ENCODE results near the gene IGFN1. TPM values are rescaled to one million over a fixed set of nuclear protein-coding genes. Genes with fewer than 3 reads are reported as not detected.
"Not testable (repeated sequence)": the region's sequence is repeated elsewhere in the genome, so short reads cannot be mapped to it uniquely, and the experiment has no call there.

Gene IGFN1
- total RNA-seq, 2 donors from 2014 or later = 2.0 to 6.7 TPM

GRCh38 chr1:201229771-201230635, 39.4 kb downstream of the IGFN1 start:
- intact Hi-C loops (cut with DNase I) = no loop called here
- Histone ChIP-seq H3K27me3 (replicated peaks; ENCODE audit: insufficient read depth) (no peaks in the 10 kb centered on the region), H3K36me3 (no peaks in the 10 kb centered on the region), H3K4me3 (no peak overlapping the region), H3K9me3 (no peaks in the 10 kb centered on the region), H3K4me1 (replicated peaks) (no peaks in the 10 kb centered on the region), H3K27ac (no peak overlapping the region)
- no peak for TF ChIP-seq CTCF (IDR thresholded peaks at IDR 0.05)
- TF ChIP-seq POLR2AphosphoS5 (IDR thresholded peaks at IDR 0.05) = no peak
- TF ChIP-seq POLR2A (IDR thresholded peaks at IDR 0.05) = no peak
- no peak for DNase-seq (ENCODE audit: low spot score)
- 56% methylated on average over 6 of the region's 6 CpGs for WGBS

GRCh38 chr1:201230676-201231075, 40.1 kb downstream of the IGFN1 start:
- no peaks in the 10 kb centered on the region for H3K9me3 ChIP-seq
- no peaks in the 10 kb centered on the region for H3K36me3 ChIP-seq
- no peak overlapping the region for H3K4me3 ChIP-seq

GRCh38 chr1:201239646-201240045, 49.0 kb downstream of the IGFN1 start:
- H3K4me1 ChIP-seq (replicated peaks); intact Hi-C loops (cut with DNase I); DNase-seq (ENCODE audit: low spot score); H3K9me3 ChIP-seq; H3K27me3 ChIP-seq (replicated peaks; ENCODE audit: insufficient read depth); H3K27ac ChIP-seq; H3K4me3 ChIP-seq; H3K36me3 ChIP-seq: not testable (repeated sequence)
- 79% methylated on average over 10 of the region's 11 CpGs for WGBS

More at GRCh38 chr1:201230676-201231075, 40.1 kb downstream of the IGFN1 start:
- intact Hi-C loops (cut with DNase I) = no loop called here
- no peaks in the 10 kb centered on the region for H3K27me3 ChIP-seq (replicated peaks; ENCODE audit: insufficient read depth)
- 83% methylated on average over 4 of the region's 4 CpGs for WGBS
- no peaks in the 10 kb centered on the region for H3K4me1 ChIP-seq (replicated peaks)
- TF ChIP-seq CTCF (IDR thresholded peaks at IDR 0.05) = no peak
- no peak for TF ChIP-seq POLR2AphosphoS5 (IDR thresholded peaks at IDR 0.05)
- TF ChIP-seq POLR2A (IDR thresholded peaks at IDR 0.05) = no peak
- H3K27ac ChIP-seq = no peak overlapping the region
- DNase-seq (ENCODE audit: low spot score) = no peak

GRCh38 chr1:201240171-201240570, 49.5 kb downstream of the IGFN1 start:
- TF ChIP-seq POLR2AphosphoS5 (IDR thresholded peaks at IDR 0.05) (no peak), CTCF (IDR thresholded peaks at IDR 0.05) (no peak), POLR2A (IDR thresholded peaks at IDR 0.05) (no peak)
- H3K4me1 ChIP-seq (replicated peaks) = no peaks in the 10 kb centered on the region
- DNase-seq (ENCODE audit: low spot score) = no peak
- intact Hi-C loops (cut with DNase I) = no loop called here
- no peaks in the 10 kb centered on the region for H3K9me3 ChIP-seq
- no peak overlapping the region for H3K27ac ChIP-seq
- H3K36me3 ChIP-seq = no peaks in the 10 kb centered on the region
- 92% methylated on average over 3 of the region's 3 CpGs for WGBS
- H3K27me3 ChIP-seq (replicated peaks; ENCODE audit: insufficient read depth) = no peaks in the 10 kb centered on the region
- no peak overlapping the region for H3K4me3 ChIP-seq

GRCh38 chr1:201241736-201242135, 51.1 kb downstream of the IGFN1 start:
- Histone ChIP-seq H3K9me3 (no peaks in the 10 kb centered on the region), H3K4me1 (replicated peaks) (no peaks in the 10 kb centered on the region), H3K27ac (no peak overlapping the region), H3K36me3 (no peaks in the 10 kb centered on the region), H3K27me3 (replicated peaks; ENCODE audit: insufficient read depth) (no peaks in the 10 kb centered on the region), H3K4me3 (no peak overlapping the region)
- intact Hi-C loops (cut with DNase I) = no loop called here
- 71% methylated on average over 2 of the region's 2 CpGs for WGBS
- no peak for DNase-seq (ENCODE audit: low spot score)
- TF ChIP-seq POLR2A (IDR thresholded peaks at IDR 0.05) = no peak
- no peak for TF ChIP-seq CTCF (IDR thresholded peaks at IDR 0.05)
- no peak for TF ChIP-seq POLR2AphosphoS5 (IDR thresholded peaks at IDR 0.05)
